GM20000 (cell line): Measurements from ENCODE around the gene RGS14.

Source experiments
- DNase-seq: peaks from one replicate; pipeline ENCODE4 v3.0.0; 2012; ENCODE audit warnings: low spot score
- CTCF ChIP-seq: IDR thresholded peaks from 2 replicates; pipeline ENCODE4 v1.5.1; 2012; ENCODE audit warnings: mild to moderate bottlenecking, control low read depth; ENCODE audit errors: extremely low read depth, missing control alignments

Gene RGS14

GRCh38 chr5:177403102-177403791 is 45.5 kb downstream of the RGS14 start:
- no peak for TF ChIP-seq CTCF
- DNase-seq, result peak; percentile 76

DNA sequence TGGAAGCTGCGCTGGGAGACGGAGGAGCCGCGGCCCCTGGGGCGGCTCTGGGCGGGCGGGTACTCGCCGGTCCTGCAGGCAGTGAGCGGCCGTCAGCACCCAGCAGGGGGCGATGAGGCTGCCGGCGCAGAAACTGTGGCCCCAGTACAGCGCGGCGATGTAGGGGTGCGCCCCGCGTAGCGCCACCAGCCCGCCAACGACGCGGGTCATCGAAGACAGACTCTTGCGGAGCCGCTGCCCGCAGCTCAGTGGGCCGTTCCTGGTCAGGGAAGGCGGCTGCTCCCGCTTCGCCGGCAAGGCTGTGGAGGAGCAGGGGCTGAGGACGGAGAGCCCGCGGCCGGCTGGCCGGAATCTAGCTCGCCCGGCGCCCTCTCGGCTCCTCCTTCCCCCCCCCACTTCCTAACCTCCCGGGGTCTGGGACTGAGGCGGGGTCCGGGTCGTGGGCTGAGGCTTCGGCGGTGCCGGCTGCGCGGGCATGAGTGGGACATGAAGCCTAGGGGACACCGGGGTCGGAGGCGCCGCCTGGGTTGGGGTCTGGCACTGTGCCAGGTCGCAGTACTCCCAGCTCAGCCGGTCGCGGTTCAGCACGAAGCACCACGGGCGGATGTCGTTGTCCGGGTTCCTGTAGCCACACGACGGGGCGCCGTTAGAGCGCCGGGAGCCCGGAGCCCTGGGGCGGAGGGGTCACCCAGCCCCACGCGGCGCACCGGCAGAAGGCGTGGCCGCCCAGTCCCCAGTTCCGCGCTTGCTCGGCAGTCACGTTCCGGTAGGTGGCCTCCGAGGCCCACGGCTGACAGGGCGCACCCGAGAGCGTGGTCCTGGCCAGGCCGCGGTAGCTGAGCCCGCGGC is 46.3 kb downstream of the RGS14 start:
- TF ChIP-seq CTCF, result peak; percentile 82
- peak; percentile 96 for DNase-seq

- peak; percentile 26 for DNase-seq
- TF ChIP-seq CTCF, result no peak
Measured at GRCh38 chr5:177404641-177405179, 47.0 kb downstream of the RGS14 start.

DNA sequence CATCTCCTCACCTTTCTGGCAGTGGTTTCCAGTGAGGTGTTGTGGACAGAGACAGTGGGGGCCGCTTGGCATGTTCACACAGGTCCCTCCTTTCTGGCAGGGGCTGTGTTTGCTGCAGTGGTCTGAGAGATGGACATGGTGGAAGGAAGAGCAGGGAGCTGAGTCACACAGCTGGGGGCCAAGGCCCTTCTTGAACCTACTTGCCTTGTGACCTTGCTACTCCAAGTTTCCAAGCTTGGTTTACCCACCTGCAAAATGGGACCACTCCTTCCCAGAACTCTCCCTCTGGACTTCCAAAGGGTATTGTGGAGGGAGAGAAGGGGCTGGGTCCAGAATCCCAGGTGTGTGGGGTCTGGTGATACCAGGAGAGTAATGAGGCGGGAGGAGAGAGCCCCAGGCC is 47.6 kb downstream of the RGS14 start:
- DNase-seq, result no peak
- TF ChIP-seq CTCF, result no peak

- no peak for DNase-seq
- no peak for TF ChIP-seq CTCF
Measured at GRCh38 chr5:177405805-177406204, 48.1 kb downstream of the RGS14 start.

DNA sequence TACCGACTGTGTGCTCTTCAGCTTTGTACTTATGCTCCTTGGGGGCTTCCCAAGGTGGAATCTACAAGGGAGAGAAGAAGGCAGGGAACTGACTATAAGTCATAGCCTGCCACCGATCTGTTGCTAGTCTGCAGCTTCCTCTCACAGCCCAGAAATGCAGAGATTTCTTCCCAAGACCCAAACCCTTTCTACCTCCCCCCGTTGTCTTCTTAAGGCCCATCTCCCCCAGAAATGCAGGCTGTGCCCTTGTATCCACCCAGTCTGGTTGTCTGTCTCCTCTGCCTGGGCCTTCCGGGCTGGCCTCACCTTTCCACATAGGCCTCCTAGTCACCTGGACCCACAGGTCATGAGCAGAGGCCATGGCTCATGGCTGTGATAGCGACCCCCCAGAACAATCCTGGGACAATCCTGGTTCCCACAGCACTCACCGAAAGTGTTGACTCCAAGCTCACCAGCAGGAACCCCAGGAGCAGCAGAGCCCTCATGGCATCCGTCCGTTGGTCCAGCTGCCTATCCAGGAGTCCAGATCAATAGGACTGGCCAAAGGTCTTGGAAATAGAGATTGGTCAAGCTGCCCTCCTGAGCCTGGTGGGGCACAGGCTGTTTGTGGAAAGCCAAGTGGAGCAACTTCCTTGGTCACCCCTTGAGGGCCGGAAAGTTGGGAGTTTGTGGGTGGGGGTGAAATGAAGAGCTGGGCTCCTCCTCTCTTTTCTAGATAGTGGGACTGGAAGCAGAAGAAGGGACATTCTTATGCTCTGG is 51.5 kb downstream of the RGS14 start, which contains the start of gene F12:
Gene F12, minus strand, starts transcription at position 522 of the 759 bp plus-strand sequence. Its CDS starts 37 bp downstream, at position 485.
- DNase-seq, result no peak
- no peak for TF ChIP-seq CTCF
